T-cell (primary cell): Measurements from ENCODE around the gene ADAM22. TPM values are rescaled to one million over a fixed set of nuclear protein-coding genes. Genes with fewer than 3 reads are reported as not detected.
"Not testable (repeated sequence)": the region's sequence is repeated elsewhere in the genome, so short reads cannot be mapped to it uniquely, and the experiment has no call there.

ENCODE experiments used
- ATAC-seq, 4 experiments: fragments of 200-7000 bp in 3 of 4; fragments of 150-1000 bp in 1 of 4; cut with Tn5 transposase; replicated peaks in 1 of 4; 1 replicate in 3 of 4; 2 replicates in 1 of 4; pipeline ENCODE4 v1.10.0; 2021; ENCODE audit warnings: moderate library complexity in 3 of 4, mild to moderate bottlenecking in 2 of 4, moderate number of reproducible peaks in 1 of 4
- CTCF ChIA-PET, 2 donors: fragments of 300-600 bp; sonication (Branson Sonifier 250); formaldehyde crosslinking; loops; one replicate each; lab custom pipeline; 2022; ENCODE audit warnings: antibody characterized with exemption in 2 of 2; lab: Charles Lee
- POLR2A ChIA-PET, 2 donors: fragments of 300-600 bp; sonication (Branson Sonifier 250); formaldehyde crosslinking; loops; one replicate each; lab custom pipeline; 2022; ENCODE audit warnings: antibody characterized with exemption in 2 of 2; lab: Charles Lee
- DNase-seq, 35 experiments: peaks; one replicate each; pipeline versions ENCODE4 v3.0.0 to v3.0.0-alpha.2; 2013 to 2023
- H3K27ac ChIP-seq: one replicate; pipeline ENCODE4 v1.5.1; 2013; ENCODE audit warnings: low read length
- H3K27me3 ChIP-seq, 2 experiments: replicated peaks in 1 of 2; 1 replicate in 1 of 2; 2 replicates in 1 of 2; pipeline versions ENCODE4 v1.6.1 to v1.7.0; 2013; ENCODE audit warnings: low read length in 1 of 2, mixed read lengths in 1 of 2; ENCODE audit not compliant: control insufficient read depth in 2 of 2, insufficient read depth in 2 of 2; ENCODE audit errors: extremely low read depth in 1 of 2
- H3K36me3 ChIP-seq, 2 donors: 1 replicate in 1 of 2; 2 replicates in 1 of 2; pipeline versions ENCODE4 v1.6.1 to v1.7.0; 2013; ENCODE audit warnings: low read length in 1 of 2; ENCODE audit not compliant: control insufficient read depth in 2 of 2, insufficient read depth in 1 of 2; ENCODE audit errors: extremely low read depth in 1 of 2
- H3K4me1 ChIP-seq, 2 experiments: 1 replicate in 1 of 2; 2 replicates in 1 of 2; pipeline versions ENCODE4 v1.6.1 to v1.7.0; 2013; ENCODE audit warnings: low read length in 2 of 2, mixed read lengths in 1 of 2; ENCODE audit not compliant: insufficient read depth in 2 of 2, control insufficient read depth in 1 of 2; ENCODE audit errors: extremely low read depth in 1 of 2
- H3K4me3 ChIP-seq, 2 donors: 1 replicate in 1 of 2; 2 replicates in 1 of 2; pipeline versions ENCODE4 v1.5.1 to v1.7.0; 2013; ENCODE audit warnings: mild to moderate bottlenecking in 2 of 2, low read length in 1 of 2, moderate library complexity in 1 of 2; ENCODE audit not compliant: control insufficient read depth in 1 of 2; ENCODE audit errors: extremely low read depth in 1 of 2
- H3K9me3 ChIP-seq: 2 replicates; pipeline ENCODE4 v1.7.0; 2013
- H3K27ac Mint-ChIP-seq, 2 donors: one replicate each; pipeline ENCODE4 v1.8.0; 2020 to 2021; ENCODE audit warnings: mild to moderate bottlenecking in 2 of 2, mixed read lengths in 2 of 2
- H3K27me3 Mint-ChIP-seq, 2 donors: one replicate each; pipeline ENCODE4 v1.8.0; 2021 to 2022; ENCODE audit warnings: mixed read lengths in 2 of 2
- H3K36me3 Mint-ChIP-seq: one replicate; pipeline ENCODE4 v1.8.0; 2021; ENCODE audit warnings: mixed read lengths
- H3K4me1 Mint-ChIP-seq, 3 donors: one replicate each; pipeline ENCODE4 v1.8.0; 2020 to 2022; ENCODE audit warnings: mixed read lengths in 3 of 3, mild to moderate bottlenecking in 1 of 3
- H3K4me3 Mint-ChIP-seq, 3 donors: one replicate each; pipeline ENCODE4 v1.8.0; 2020 to 2022; ENCODE audit warnings: mild to moderate bottlenecking in 3 of 3, mixed read lengths in 3 of 3, moderate library complexity in 3 of 3
- H3K9me3 Mint-ChIP-seq, 3 donors: one replicate each; pipeline ENCODE4 v1.8.0; 2020 to 2022; ENCODE audit warnings: mixed read lengths in 3 of 3
- WGBS: methylation state at CpG from one replicate; pipeline ENCODE4 v1.1.5; 2013; ENCODE audit warnings: missing lambda C conversion rate; ENCODE audit not compliant: insufficient coverage; 5-methylcytosine and 5-hydroxymethylcytosine counted together
- total RNA-seq, 35 experiments: library from RNA in 6 of 35; stranded (reverse) in 6 of 35; fragments of 120-200 nt in 1 of 35; gene quantifications; one replicate each; pipeline versions ENCODE4 v1.2.1 to v1.2.4 and lab custom pipeline; 2013 to 2026

Gene ADAM22
- total RNA-seq, 5 donors from 2014 or later (not counting 1 experiment from before 2014, with no cell fraction given): 2.9 to 5.6 (median 4.3) TPM

- CTCF ChIA-PET, DNase-seq, H3K4me3 ChIP-seq, H3K27me3 ChIP-seq, H3K4me3 Mint-ChIP-seq, H3K27me3 Mint-ChIP-seq, H3K9me3 Mint-ChIP-seq, H3K27ac ChIP-seq, POLR2A ChIA-PET, H3K4me1 ChIP-seq, H3K27ac Mint-ChIP-seq, H3K9me3 ChIP-seq, H3K4me1 Mint-ChIP-seq, ATAC-seq: not testable (repeated sequence)
- peaks cover 17% of the 10 kb centered on the region for H3K36me3 Mint-ChIP-seq
- WGBS: 100% methylated on average over 1 of the region's 4 CpGs
- H3K36me3 ChIP-seq: peaks cover 0 to 11% of the 10 kb centered on the region in 2 donors
These were observed 25.2 kb upstream of the ADAM22 start for GRCh38 chr7:87908814-87909213.

- Histone ChIP-seq H3K36me3 (no peaks in the 10 kb centered on the region), H3K27ac (no peak overlapping the region), H3K27me3 (no peaks in the 10 kb centered on the region), H3K9me3 (no peaks in the 10 kb centered on the region), H3K4me1 (no peaks in the 10 kb centered on the region), H3K4me3 (no peak overlapping the region)
- Mint-ChIP-seq H3K36me3 (peaks cover 10% of the 10 kb centered on the region), H3K27ac (no peak overlapping the region), H3K4me3 (no peak overlapping the region), H3K27me3 (no peaks in the 10 kb centered on the region), H3K9me3 (no peaks in the 10 kb centered on the region), H3K4me1 (peaks cover 0 to 3% (median 2%) of the 10 kb centered on the region in 3 donors)
- DNase-seq (no peak), ATAC-seq (no peak)
- ChIA-PET POLR2A (interaction anchor here in 1 of 2 donors (1.0 kb wide), 1 partner anchor 23 kb away, joined by 3 read pairs; no protein-coding TSS in a partner anchor), CTCF (no interaction called here)
- 80% methylated on average over 1 of the region's 4 CpGs for WGBS
These were observed 21.9 kb upstream of the ADAM22 start for GRCh38 chr7:87912121-87912520.

GRCh38 chr7:87918740-87919139 is 15.3 kb upstream of the ADAM22 start:
- 60% methylated on average over 1 of the region's 1 CpG for WGBS
- peaks cover 0 to 5% of the 10 kb centered on the region in 2 experiments for H3K27me3 ChIP-seq
- H3K27ac ChIP-seq: no peak overlapping the region
- Mint-ChIP-seq H3K27me3 (peaks cover 0 to 7% of the 10 kb centered on the region in 2 donors), H3K9me3 (no peaks in the 10 kb centered on the region), H3K36me3 (no peaks in the 10 kb centered on the region), H3K27ac (no peak overlapping the region), H3K4me3 (no peak overlapping the region), H3K4me1 (no peaks in the 10 kb centered on the region)
- ChIA-PET POLR2A (no interaction called here), CTCF (interaction anchor here in 1 of 2 donors (0.7 kb wide), 1 partner anchor 583 kb away, joined by 3 read pairs; no protein-coding TSS in a partner anchor)
- no peak overlapping the region for H3K4me3 ChIP-seq
- no peaks in the 10 kb centered on the region for H3K4me1 ChIP-seq
- no peaks in the 10 kb centered on the region for H3K9me3 ChIP-seq
- DNase-seq (no peak), ATAC-seq (no peak)
- H3K36me3 ChIP-seq: no peaks in the 10 kb centered on the region

- ChIA-PET POLR2A (no interaction called here), CTCF (no interaction called here)
- H3K27ac ChIP-seq: no peak overlapping the region
- H3K4me1 Mint-ChIP-seq: no peaks in the 10 kb centered on the region
- H3K36me3 Mint-ChIP-seq: no peaks in the 10 kb centered on the region
- DNase-seq (no peak), ATAC-seq (no peak)
- H3K27ac Mint-ChIP-seq: no peak overlapping the region
- H3K27me3 ChIP-seq: peaks cover 0 to 5% of the 10 kb centered on the region in 2 experiments
- WGBS: 93% methylated on average over 6 of the region's 6 CpGs
- peaks cover 0 to 8% of the 10 kb centered on the region in 2 donors for H3K27me3 Mint-ChIP-seq
- H3K4me3 Mint-ChIP-seq: no peak overlapping the region
- H3K4me1 ChIP-seq: no peaks in the 10 kb centered on the region
- no peaks in the 10 kb centered on the region for H3K9me3 ChIP-seq
- H3K9me3 Mint-ChIP-seq: no peaks in the 10 kb centered on the region
- H3K36me3 ChIP-seq: no peaks in the 10 kb centered on the region
- no peak overlapping the region for H3K4me3 ChIP-seq
These were observed 14.2 kb upstream of the ADAM22 start for GRCh38 chr7:87919875-87920274.

GRCh38 chr7:87920578-87920977 is 13.5 kb upstream of the ADAM22 start:
- WGBS: no CpG with 5 or more reads among the region's 5 CpGs
- peaks cover 0 to 8% of the 10 kb centered on the region in 2 donors for H3K27me3 Mint-ChIP-seq
- Histone ChIP-seq H3K36me3 (no peaks in the 10 kb centered on the region), H3K27me3 (peaks cover 0 to 5% of the 10 kb centered on the region in 2 experiments), H3K4me3 (no peak overlapping the region), H3K27ac (no peak overlapping the region), H3K9me3 (no peaks in the 10 kb centered on the region), H3K4me1 (no peaks in the 10 kb centered on the region)
- DNase-seq (no peak), ATAC-seq (no peak)
- H3K36me3 Mint-ChIP-seq: no peaks in the 10 kb centered on the region
- H3K27ac Mint-ChIP-seq: no peak overlapping the region
- no peaks in the 10 kb centered on the region for H3K4me1 Mint-ChIP-seq
- H3K9me3 Mint-ChIP-seq: no peaks in the 10 kb centered on the region
- ChIA-PET POLR2A (interaction anchor here in 1 of 2 donors (0.6 kb wide), 1 partner anchor 404 kb away, joined by 4 read pairs; no protein-coding TSS in a partner anchor), CTCF (no interaction called here)
- no peak overlapping the region for H3K4me3 Mint-ChIP-seq

GRCh38 chr7:87922759-87923395 is 11.2 kb upstream of the ADAM22 start:
- CTCF ChIA-PET, H3K4me3 Mint-ChIP-seq, H3K4me1 ChIP-seq, H3K9me3 Mint-ChIP-seq, H3K27ac ChIP-seq, DNase-seq, H3K9me3 ChIP-seq, H3K27ac Mint-ChIP-seq, H3K36me3 ChIP-seq, H3K36me3 Mint-ChIP-seq, H3K4me3 ChIP-seq, H3K4me1 Mint-ChIP-seq, H3K27me3 ChIP-seq, H3K27me3 Mint-ChIP-seq, ATAC-seq, POLR2A ChIA-PET: not testable (repeated sequence)
- 96% methylated on average over 4 of the region's 8 CpGs for WGBS
